Karpas-422 (cell line): Measurements from ENCODE around the gene PROX1. TPM values are rescaled to one million over a fixed set of nuclear protein-coding genes. Genes with fewer than 3 reads are reported as not detected.

ENCODE experiments used
- DNase-seq: peaks from one replicate; pipeline ENCODE4 v3.0.0-alpha.2; 2015
- H2AFZ ChIP-seq: fragments of 200-600 bp; sonication (generic); 2 replicates; pipeline ENCODE4 v1.6.1; 2014; ENCODE audit warnings: antibody characterized with exemption, low read length, mixed read lengths
- H3K27ac ChIP-seq: fragments of 200-600 bp; sonication (generic); 2 replicates; pipeline ENCODE4 v1.5.1; 2014; ENCODE audit warnings: mild to moderate bottlenecking, low read length, moderate library complexity
- H3K27me3 ChIP-seq: fragments of 200-600 bp; sonication (generic); 2 replicates; pipeline ENCODE4 v1.6.1; 2014; ENCODE audit warnings: low read length, mixed read lengths
- H3K36me3 ChIP-seq: fragments of 200-600 bp; sonication (generic); 2 replicates; pipeline ENCODE4 v1.6.1; 2014; ENCODE audit warnings: low read length, mixed read lengths; ENCODE audit not compliant: insufficient read depth
- H3K4me1 ChIP-seq: fragments of 200-600 bp; sonication (generic); 2 replicates; pipeline ENCODE4 v1.6.1; 2014; ENCODE audit warnings: mild to moderate bottlenecking, low read length, mixed read lengths
- H3K4me2 ChIP-seq: fragments of 200-600 bp; sonication (generic); 2 replicates; pipeline ENCODE4 v1.6.1; 2014; ENCODE audit warnings: low read length, low read depth, mild to moderate bottlenecking; ENCODE audit not compliant: poor library complexity, severe bottlenecking
- H3K4me3 ChIP-seq: fragments of 200-600 bp; sonication (generic); 2 replicates; pipeline ENCODE4 v1.5.1; 2014; ENCODE audit warnings: mild to moderate bottlenecking, antibody characterized with exemption, low read length, mixed read lengths
- H3K79me2 ChIP-seq: fragments of 200-600 bp; sonication (generic); 2 replicates; pipeline ENCODE4 v1.6.1; 2014; ENCODE audit warnings: mild to moderate bottlenecking, low read length, mixed read lengths
- H3K9ac ChIP-seq: fragments of 200-600 bp; sonication (generic); 2 replicates; pipeline ENCODE4 v1.6.0; 2014; ENCODE audit warnings: low read length
- H3K9me2 ChIP-seq: fragments of 200-600 bp; sonication (generic), shearing (Covaris generic); replicated peaks from 2 replicates; pipeline ENCODE4 v1.6.0; 2014; ENCODE audit warnings: mild to moderate bottlenecking, low read length, moderate library complexity; ENCODE audit not compliant: insufficient read depth
- H3K9me3 ChIP-seq: fragments of 300-700, 200-600 bp; sonication (generic); 2 replicates; pipeline ENCODE4 v1.6.1; 2014; ENCODE audit warnings: low read length, mixed read lengths
- H4K20me1 ChIP-seq: fragments of 200-600 bp; sonication (generic); 2 replicates; pipeline ENCODE4 v1.6.1; 2014; ENCODE audit warnings: mild to moderate bottlenecking, antibody characterized with exemption, low read length, low read depth; ENCODE audit not compliant: insufficient read depth
- total RNA-seq: library from RNA; depleted of rRNA; stranded (reverse); fragments of >200 nt; shearing (Covaris generic); gene quantifications from 2 replicates; pipeline ENCODE4 v1.2.3, GENCODE V29; 2014; ENCODE audit warnings: low replicate concordance

Gene PROX1
- total RNA-seq, 1 experiment from 2014 or later = 0.41 TPM

GRCh38 chr1:213956295-213956770, 31.4 kb upstream of the PROX1 start:
- H3K9me3 ChIP-seq = no peaks in the 10 kb centered on the region
- no peak for DNase-seq
- H3K4me3 ChIP-seq = no peak overlapping the region
- no peaks in the 10 kb centered on the region for H3K27me3 ChIP-seq
- H3K9ac ChIP-seq = no peak overlapping the region
- H3K9me2 ChIP-seq = no peaks in the 10 kb centered on the region
- no peaks in the 10 kb centered on the region for H4K20me1 ChIP-seq
- H3K4me2 ChIP-seq = no peak overlapping the region
- no peak overlapping the region for H3K27ac ChIP-seq
- H3K4me1 ChIP-seq = no peaks in the 10 kb centered on the region
- H3K36me3 ChIP-seq = no peaks in the 10 kb centered on the region
- no peaks in the 10 kb centered on the region for H3K79me2 ChIP-seq
- H2AFZ ChIP-seq = no peak overlapping the region

DNA sequence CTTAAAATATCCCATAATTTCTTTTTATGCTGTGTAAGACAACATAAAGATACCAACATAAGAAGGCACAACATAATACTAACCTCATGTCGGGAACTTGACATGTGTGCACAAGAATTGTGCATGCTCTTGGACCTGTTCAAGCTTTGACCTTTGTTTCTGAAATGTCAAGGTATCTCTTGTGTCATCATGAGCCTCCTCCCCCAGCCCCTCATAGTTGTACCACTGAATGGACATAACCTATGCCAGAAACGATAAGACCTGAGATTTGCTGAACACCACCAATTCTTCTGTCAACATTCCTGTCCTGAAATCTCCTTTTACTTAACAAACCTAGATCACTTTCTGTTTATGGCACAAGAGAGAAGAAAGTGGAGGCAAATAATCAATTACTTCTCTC, 29.4 kb upstream of the PROX1 start:
- Histone ChIP-seq H3K79me2 (no peaks in the 10 kb centered on the region), H3K4me2 (no peak overlapping the region), H2AFZ (no peak overlapping the region), H3K36me3 (no peaks in the 10 kb centered on the region), H3K27ac (no peak overlapping the region), H3K4me3 (no peak overlapping the region), H3K27me3 (no peaks in the 10 kb centered on the region), H4K20me1 (no peaks in the 10 kb centered on the region), H3K9me2 (no peaks in the 10 kb centered on the region), H3K9ac (no peak overlapping the region), H3K9me3 (no peaks in the 10 kb centered on the region), H3K4me1 (no peaks in the 10 kb centered on the region)
- DNase-seq = no peak

GRCh38 chr1:213960963-213961362, 26.8 kb upstream of the PROX1 start:
- H3K4me3 ChIP-seq = no peak overlapping the region
- no peak overlapping the region for H3K27ac ChIP-seq
- H3K79me2 ChIP-seq = no peaks in the 10 kb centered on the region
- no peak overlapping the region for H3K4me2 ChIP-seq
- no peaks in the 10 kb centered on the region for H3K27me3 ChIP-seq
- H4K20me1 ChIP-seq = no peaks in the 10 kb centered on the region
- no peak overlapping the region for H2AFZ ChIP-seq
- H3K9me3 ChIP-seq = no peaks in the 10 kb centered on the region
- H3K4me1 ChIP-seq = no peaks in the 10 kb centered on the region
- H3K36me3 ChIP-seq = no peaks in the 10 kb centered on the region
- no peak for DNase-seq
- H3K9ac ChIP-seq = no peak overlapping the region
- no peaks in the 10 kb centered on the region for H3K9me2 ChIP-seq

GRCh38 chr1:213962508-213962907, 25.3 kb upstream of the PROX1 start:
- Histone ChIP-seq H3K79me2 (no peaks in the 10 kb centered on the region), H3K4me1 (no peaks in the 10 kb centered on the region), H3K27ac (no peak overlapping the region), H3K27me3 (no peaks in the 10 kb centered on the region), H3K9me3 (no peaks in the 10 kb centered on the region), H3K4me3 (no peak overlapping the region), H3K9me2 (no peaks in the 10 kb centered on the region), H2AFZ (no peak overlapping the region), H3K4me2 (no peak overlapping the region), H3K36me3 (no peaks in the 10 kb centered on the region), H3K9ac (no peak overlapping the region), H4K20me1 (no peaks in the 10 kb centered on the region)
- DNase-seq = no peak

DNA sequence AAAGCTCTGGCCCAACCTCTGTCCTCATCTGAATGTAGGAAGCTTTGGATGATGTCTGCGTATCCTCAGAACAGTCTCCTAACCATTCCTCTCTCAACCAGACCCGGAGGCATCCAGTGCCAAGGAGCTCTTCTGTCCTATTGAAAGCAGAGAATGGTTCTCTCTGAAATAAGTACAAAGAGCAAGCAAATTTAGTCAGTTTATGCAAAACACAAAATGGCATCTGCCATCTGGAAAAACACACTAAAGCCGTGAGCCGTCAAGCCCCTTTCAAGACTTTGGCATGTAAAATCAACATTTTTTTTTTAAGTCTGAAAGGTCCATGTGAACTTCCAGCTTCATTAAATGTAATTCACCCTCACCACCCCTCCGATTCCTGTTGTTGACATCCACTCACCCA, 21.7 kb upstream of the PROX1 start:
- Histone ChIP-seq H4K20me1 (no peaks in the 10 kb centered on the region), H3K9me2 (no peaks in the 10 kb centered on the region), H3K27me3 (no peaks in the 10 kb centered on the region), H3K4me2 (no peak overlapping the region), H3K9me3 (no peaks in the 10 kb centered on the region), H3K4me1 (no peaks in the 10 kb centered on the region), H3K4me3 (no peak overlapping the region), H3K9ac (no peak overlapping the region), H3K27ac (no peak overlapping the region), H3K36me3 (no peaks in the 10 kb centered on the region), H3K79me2 (no peaks in the 10 kb centered on the region), H2AFZ (no peak overlapping the region)
- DNase-seq = no peak

DNA sequence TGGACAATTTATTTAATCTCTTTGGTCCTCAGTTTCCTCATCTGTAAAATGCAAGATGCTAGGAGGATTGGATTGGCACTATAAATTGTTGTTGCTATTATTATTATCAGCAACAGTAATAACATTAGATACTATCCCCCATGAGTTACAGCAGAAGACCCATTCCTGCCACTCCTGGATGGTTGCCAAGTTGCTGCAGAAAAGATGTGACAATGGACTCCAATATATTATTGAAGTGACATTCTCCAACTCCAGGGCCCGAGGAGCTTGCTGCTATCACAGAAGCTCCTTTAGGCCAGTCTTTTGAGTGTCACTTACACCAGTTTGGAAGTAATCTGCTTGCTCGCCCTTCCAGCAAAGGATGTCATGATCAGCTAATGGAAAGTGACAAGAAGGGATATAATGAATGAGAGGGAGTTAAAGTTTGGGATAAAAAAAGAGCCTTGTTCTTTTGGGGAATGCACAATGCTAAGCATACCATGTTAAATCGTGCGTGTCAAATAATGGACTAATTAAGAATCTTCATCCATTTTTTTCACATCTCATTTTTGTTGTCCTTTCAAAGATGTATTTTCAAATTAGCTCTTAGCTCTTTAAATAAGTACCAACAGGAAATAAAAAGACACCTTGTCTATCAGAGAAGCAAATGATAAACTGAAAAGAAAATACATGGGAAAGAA, 19.5 kb upstream of the PROX1 start:
- H3K4me1 ChIP-seq = no peaks in the 10 kb centered on the region
- no peaks in the 10 kb centered on the region for H4K20me1 ChIP-seq
- H3K27me3 ChIP-seq = no peaks in the 10 kb centered on the region
- no peak overlapping the region for H3K9ac ChIP-seq
- no peak overlapping the region for H3K27ac ChIP-seq
- H3K4me3 ChIP-seq = no peak overlapping the region
- H3K36me3 ChIP-seq = no peaks in the 10 kb centered on the region
- DNase-seq = no peak
- H3K4me2 ChIP-seq = no peak overlapping the region
- H2AFZ ChIP-seq = no peak overlapping the region
- no peaks in the 10 kb centered on the region for H3K9me2 ChIP-seq
- H3K79me2 ChIP-seq = no peaks in the 10 kb centered on the region
- no peaks in the 10 kb centered on the region for H3K9me3 ChIP-seq

DNA sequence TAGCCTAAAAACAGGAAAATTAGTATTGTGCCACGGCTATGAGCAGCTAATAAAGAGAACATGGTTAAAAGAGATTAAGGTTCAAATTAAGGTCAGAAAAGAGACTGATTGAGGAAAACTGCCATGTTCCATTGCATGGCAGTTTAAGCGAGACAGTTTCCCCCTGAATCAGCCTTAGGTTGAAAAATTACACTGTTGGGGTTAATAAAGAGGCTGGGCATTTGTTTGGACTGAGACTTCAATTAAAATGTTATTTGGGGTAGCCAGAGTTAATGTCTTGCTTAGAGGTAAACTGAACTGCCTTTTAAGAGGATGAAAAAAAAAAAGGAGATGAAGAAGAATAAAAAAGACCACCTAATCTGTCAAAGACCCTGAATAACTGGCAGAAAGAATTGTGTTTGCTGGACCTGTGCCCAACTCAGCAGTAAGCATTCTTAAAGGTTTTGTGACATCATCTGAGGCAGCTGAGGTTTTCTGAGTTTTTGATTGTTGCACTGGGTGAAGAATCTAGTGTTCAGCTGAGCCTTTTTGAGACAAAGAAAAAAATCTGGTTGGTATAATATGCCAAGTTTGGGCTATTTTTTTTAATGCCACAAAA, 17.7 kb upstream of the PROX1 start:
- Histone ChIP-seq H2AFZ (no peak overlapping the region), H3K36me3 (no peaks in the 10 kb centered on the region), H3K4me1 (no peaks in the 10 kb centered on the region), H4K20me1 (no peaks in the 10 kb centered on the region), H3K79me2 (no peaks in the 10 kb centered on the region), H3K9me3 (no peaks in the 10 kb centered on the region), H3K9me2 (no peaks in the 10 kb centered on the region), H3K9ac (no peak overlapping the region), H3K27me3 (no peaks in the 10 kb centered on the region), H3K4me3 (no peak overlapping the region), H3K27ac (no peak overlapping the region), H3K4me2 (no peak overlapping the region)
- DNase-seq = no peak

DNA sequence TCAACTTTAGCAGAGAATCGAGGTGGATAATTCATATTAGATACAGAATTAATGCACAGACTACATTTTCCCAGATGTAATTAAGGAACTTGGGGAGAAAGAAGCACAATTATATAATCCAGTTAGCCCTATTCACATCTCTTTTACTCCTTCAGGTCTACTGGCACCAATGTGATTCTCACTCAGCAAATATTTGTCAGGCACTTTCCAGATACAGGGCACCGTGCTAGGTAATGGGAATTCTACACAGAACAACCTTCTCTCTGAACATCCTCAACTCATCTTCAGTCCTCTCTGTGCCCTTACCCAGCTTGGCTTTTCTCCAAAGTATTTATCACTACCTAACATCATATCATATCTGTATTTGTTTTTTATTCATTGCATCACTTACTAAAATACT, 15.6 kb upstream of the PROX1 start:
- no peaks in the 10 kb centered on the region for H3K4me1 ChIP-seq
- H2AFZ ChIP-seq = no peak overlapping the region
- no peaks in the 10 kb centered on the region for H3K9me2 ChIP-seq
- no peak for DNase-seq
- no peaks in the 10 kb centered on the region for H3K79me2 ChIP-seq
- H3K36me3 ChIP-seq = no peaks in the 10 kb centered on the region
- no peaks in the 10 kb centered on the region for H4K20me1 ChIP-seq
- H3K27me3 ChIP-seq = no peaks in the 10 kb centered on the region
- H3K9ac ChIP-seq = no peak overlapping the region
- H3K9me3 ChIP-seq = no peaks in the 10 kb centered on the region
- H3K27ac ChIP-seq = no peak overlapping the region
- H3K4me2 ChIP-seq = no peak overlapping the region
- no peak overlapping the region for H3K4me3 ChIP-seq
